GM19397 (cell line): ENCODE results near the gene TNS4.

Source experiments
- ATAC-seq: cut with Tn5 transposase; IDR thresholded peaks from one replicate; pipeline ENCODE4 v1.9.1; 2021; ENCODE audit warnings: mild to moderate bottlenecking, moderate library complexity; ENCODE audit not compliant: unreplicated experiment

TNS4 gene

GRCh38 chr17:40442392-40443195 is 58.8 kb downstream of the TNS4 start:
- no peak for ATAC-seq

- ATAC-seq: no peak
These were observed 61.3 kb downstream of the TNS4 start for GRCh38 chr17:40440166-40440565.

- no peak for ATAC-seq
These were observed 64.2 kb downstream of the TNS4 start for GRCh38 chr17:40437095-40437732.

GRCh38 chr17:40436636-40437035 is 64.8 kb downstream of the TNS4 start:
- ATAC-seq: no peak

GRCh38 chr17:40433551-40434415 is 67.6 kb downstream of the TNS4 start:
- ATAC-seq: no peak

GRCh38 chr17:40432864-40433528 is 68.4 kb downstream of the TNS4 start:
- no peak for ATAC-seq

- ATAC-seq: no peak
These were observed 70.2 kb downstream of the TNS4 start for GRCh38 chr17:40431231-40431602.

GRCh38 chr17:40430272-40431230 is 70.9 kb downstream of the TNS4 start:
- no peak for ATAC-seq

- no peak for ATAC-seq
These were observed 74.4 kb downstream of the TNS4 start for GRCh38 chr17:40427002-40427491.
